Breast epithelium (tissue), 4 donors: ENCODE measurements around the gene SNX1. TPM values are rescaled to one million over a fixed set of nuclear protein-coding genes. Genes with fewer than 3 reads are reported as not detected.

Source experiments
- DNase-seq, 2 donors: peaks; one replicate each; pipeline ENCODE4 v3.0.0-alpha.2; 2019; ENCODE audit warnings: low spot score in 2 of 2
- H3K27ac ChIP-seq, 2 donors: fragments of 200-600 bp; sonication (generic) in 1 of 2; one replicate each; pipeline ENCODE4 v1.5.1; 2016 to 2019; ENCODE audit warnings: mild to moderate bottlenecking in 1 of 2
- H3K27me3 ChIP-seq, 2 donors: fragments of 200-600 bp; sonication (generic) in 1 of 2; one replicate each; pipeline versions ENCODE4 v1.5.1 to v1.6.0; 2017 to 2019; ENCODE audit warnings: control low read depth in 1 of 2, mild to moderate bottlenecking in 1 of 2
- H3K36me3 ChIP-seq: fragments of 200-600 bp; one replicate; pipeline ENCODE4 v1.5.1; 2019
- H3K4me1 ChIP-seq, 2 donors: fragments of 200-600 bp; sonication (generic); one replicate each; pipeline ENCODE4 v1.5.1; 2016 to 2019; ENCODE audit warnings: control low read depth in 1 of 2
- H3K4me3 ChIP-seq, 3 donors: fragments of 200-600 bp; sonication (generic); 1 replicate in 2 of 3; 2 replicates in 1 of 3; pipeline ENCODE4 v1.5.1; 2016 to 2019; ENCODE audit warnings: mild to moderate bottlenecking in 3 of 3, moderate library complexity in 2 of 3
- H3K9me3 ChIP-seq, 2 donors: fragments of 200-600 bp; sonication (generic) in 1 of 2; one replicate each; pipeline ENCODE4 v1.5.1; 2016 to 2019; ENCODE audit warnings: control low read depth in 1 of 2
- POLR2A ChIP-seq: fragments of 450-650 bp; IDR thresholded peaks from one replicate; pipeline ENCODE4 v1.6.1; 2016; ENCODE audit warnings: antibody characterized with exemption, mild to moderate bottlenecking, moderate library complexity
- POLR2AphosphoS5 ChIP-seq, 3 donors: sonication (generic); formaldehyde crosslinking; IDR thresholded peaks; one replicate each; pipeline ENCODE4 v1.6.1; 2017; ENCODE audit warnings: antibody characterized with exemption in 3 of 3
- intact Hi-C: fragments of 100-400 bp; cut with DNase I; formaldehyde crosslinking; loops from one replicate; pipeline ENCODE4 v1.15.1; 2023; ENCODE audit warnings: low total_unique reads
- total RNA-seq, 3 donors: library from RNA; depleted of rRNA; stranded (reverse); fragments of >200 nt; gene quantifications; one replicate each; pipeline ENCODE4 v1.1.0, GENCODE V29; 2016
- TF ChIP-seq, protein P1 (sequence below), 3 donors: fragments of 450-650 bp; IDR thresholded peaks; one replicate each; pipeline ENCODE4 v1.5.1; 2016 to 2017; ENCODE audit warnings: antibody characterized with exemption in 3 of 3, mild to moderate bottlenecking in 3 of 3, moderate library complexity in 3 of 3

The SNX1 gene
- total RNA-seq, 3 donors from 2014 or later, result 107 to 144 (median 125) TPM

DNA sequence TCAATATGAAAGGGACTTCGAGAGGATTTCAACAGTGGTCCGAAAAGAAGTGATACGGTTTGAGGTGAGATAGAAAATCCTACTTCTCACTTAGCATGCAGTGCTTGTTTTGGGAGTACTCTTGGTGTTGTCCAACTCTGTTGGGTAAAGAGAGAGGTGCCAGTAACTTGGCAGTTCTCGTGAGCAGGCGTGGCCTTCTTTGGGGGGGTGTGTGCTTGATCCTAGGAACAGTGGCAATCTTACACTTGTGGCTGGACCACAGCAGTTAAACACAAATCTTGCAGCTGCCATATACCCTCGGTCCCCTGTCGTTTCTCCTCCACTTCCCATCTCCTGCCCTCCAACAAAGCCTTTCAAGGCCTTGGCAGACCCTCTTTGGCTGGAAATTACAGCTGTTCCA lies 40.6 kb downstream of the SNX1 start:
- no peak overlapping the region for H3K27ac ChIP-seq
- TF ChIP-seq, protein P1, sequence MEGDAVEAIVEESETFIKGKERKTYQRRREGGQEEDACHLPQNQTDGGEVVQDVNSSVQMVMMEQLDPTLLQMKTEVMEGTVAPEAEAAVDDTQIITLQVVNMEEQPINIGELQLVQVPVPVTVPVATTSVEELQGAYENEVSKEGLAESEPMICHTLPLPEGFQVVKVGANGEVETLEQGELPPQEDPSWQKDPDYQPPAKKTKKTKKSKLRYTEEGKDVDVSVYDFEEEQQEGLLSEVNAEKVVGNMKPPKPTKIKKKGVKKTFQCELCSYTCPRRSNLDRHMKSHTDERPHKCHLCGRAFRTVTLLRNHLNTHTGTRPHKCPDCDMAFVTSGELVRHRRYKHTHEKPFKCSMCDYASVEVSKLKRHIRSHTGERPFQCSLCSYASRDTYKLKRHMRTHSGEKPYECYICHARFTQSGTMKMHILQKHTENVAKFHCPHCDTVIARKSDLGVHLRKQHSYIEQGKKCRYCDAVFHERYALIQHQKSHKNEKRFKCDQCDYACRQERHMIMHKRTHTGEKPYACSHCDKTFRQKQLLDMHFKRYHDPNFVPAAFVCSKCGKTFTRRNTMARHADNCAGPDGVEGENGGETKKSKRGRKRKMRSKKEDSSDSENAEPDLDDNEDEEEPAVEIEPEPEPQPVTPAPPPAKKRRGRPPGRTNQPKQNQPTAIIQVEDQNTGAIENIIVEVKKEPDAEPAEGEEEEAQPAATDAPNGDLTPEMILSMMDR (IDR thresholded peaks at IDR 0.05), result no peak
- TF ChIP-seq POLR2AphosphoS5 (IDR thresholded peaks at IDR 0.05), result no peak
- no peak for TF ChIP-seq POLR2A
- no peaks in the 10 kb centered on the region for H3K9me3 ChIP-seq
- H3K4me3 ChIP-seq, result no peak overlapping the region
- H3K4me1 ChIP-seq, result no peaks in the 10 kb centered on the region
- intact Hi-C loops, result no loop called here
- H3K36me3 ChIP-seq, result peaks cover 4% of the 10 kb centered on the region
- H3K27me3 ChIP-seq, result no peaks in the 10 kb centered on the region
- DNase-seq, result no peak

DNA sequence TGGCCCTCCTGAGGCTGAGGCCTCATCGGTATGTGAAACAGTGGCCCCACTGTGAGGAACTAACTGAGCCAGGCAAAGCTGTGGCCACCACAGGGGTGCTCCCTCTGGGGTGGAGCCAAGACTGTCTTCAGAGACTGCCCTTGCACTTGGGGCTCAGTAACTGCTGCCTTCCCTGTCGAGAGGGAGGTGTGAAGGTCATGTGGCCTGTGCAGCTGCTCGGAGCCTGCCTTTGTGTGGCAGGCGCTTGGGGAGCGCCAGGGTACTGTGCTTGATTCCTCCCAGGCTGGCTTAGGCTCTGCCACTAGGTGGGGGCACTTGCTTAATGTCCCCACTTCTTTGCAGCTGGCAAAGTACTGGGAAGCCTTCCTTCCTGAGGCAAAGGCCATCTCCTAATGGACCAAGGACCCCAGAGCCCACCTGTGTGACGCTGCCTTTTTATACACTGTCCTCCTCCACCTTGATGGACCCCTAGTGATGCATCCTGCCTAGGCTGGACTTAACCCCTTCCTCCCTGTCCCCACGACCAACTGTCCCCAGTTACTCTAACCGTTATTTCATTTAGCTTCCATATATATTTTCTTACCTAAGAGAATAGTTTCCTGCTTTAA lies 41.5 kb downstream of the SNX1 start:
- no peak for TF ChIP-seq POLR2A
- no peak for TF ChIP-seq POLR2AphosphoS5 (IDR thresholded peaks at IDR 0.05)
- TF ChIP-seq, protein P1 (IDR thresholded peaks at IDR 0.05), result no peak
- H3K4me1 ChIP-seq, result no peaks in the 10 kb centered on the region
- DNase-seq, result no peak
- H3K4me3 ChIP-seq, result no peak overlapping the region
- no peak overlapping the region for H3K27ac ChIP-seq
- no peaks in the 10 kb centered on the region for H3K9me3 ChIP-seq
- H3K36me3 ChIP-seq, result peaks cover 4% of the 10 kb centered on the region
- intact Hi-C loops, result no loop called here
- H3K27me3 ChIP-seq, result no peaks in the 10 kb centered on the region

DNA sequence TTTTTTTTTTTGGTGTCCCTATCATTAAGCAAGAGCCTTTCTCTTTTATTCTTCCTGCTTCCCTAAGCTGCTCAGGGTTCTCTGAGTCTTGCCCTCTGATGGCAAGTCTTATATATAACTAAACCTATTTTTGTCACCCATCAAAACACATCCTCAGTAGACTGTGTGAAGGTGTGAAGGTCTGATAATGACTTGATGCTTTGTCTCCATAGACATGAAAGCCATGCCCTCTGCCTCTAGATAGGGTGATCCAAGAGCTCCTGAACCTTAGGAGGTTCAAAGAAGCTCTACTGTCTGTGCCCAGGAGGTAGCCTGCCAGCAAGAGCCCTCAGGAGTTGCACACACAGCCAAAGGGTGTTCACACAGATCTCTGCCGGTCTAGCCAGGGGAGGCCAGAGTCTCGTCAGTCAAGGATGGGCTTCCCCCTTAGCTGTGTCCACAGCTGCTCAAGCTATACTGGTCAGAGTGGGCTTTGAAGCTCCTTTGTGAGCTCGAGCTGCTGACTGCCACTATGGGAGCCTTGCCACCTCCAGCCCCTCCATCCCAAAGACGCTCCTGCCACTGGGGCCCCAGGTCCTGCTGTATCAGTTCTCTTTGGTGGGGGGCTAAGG lies 42.7 kb downstream of the SNX1 start:
- Histone ChIP-seq H3K4me1 (no peaks in the 10 kb centered on the region), H3K9me3 (no peaks in the 10 kb centered on the region), H3K27me3 (no peaks in the 10 kb centered on the region), H3K36me3 (peaks cover 4% of the 10 kb centered on the region), H3K27ac (no peak overlapping the region), H3K4me3 (no peak overlapping the region)
- intact Hi-C loops, result no loop called here
- TF ChIP-seq POLR2A (no peak), POLR2AphosphoS5 (IDR thresholded peaks at IDR 0.05) (no peak)
- TF ChIP-seq, protein P1 (IDR thresholded peaks at IDR 0.05), result no peak
- DNase-seq, result no peak

DNA sequence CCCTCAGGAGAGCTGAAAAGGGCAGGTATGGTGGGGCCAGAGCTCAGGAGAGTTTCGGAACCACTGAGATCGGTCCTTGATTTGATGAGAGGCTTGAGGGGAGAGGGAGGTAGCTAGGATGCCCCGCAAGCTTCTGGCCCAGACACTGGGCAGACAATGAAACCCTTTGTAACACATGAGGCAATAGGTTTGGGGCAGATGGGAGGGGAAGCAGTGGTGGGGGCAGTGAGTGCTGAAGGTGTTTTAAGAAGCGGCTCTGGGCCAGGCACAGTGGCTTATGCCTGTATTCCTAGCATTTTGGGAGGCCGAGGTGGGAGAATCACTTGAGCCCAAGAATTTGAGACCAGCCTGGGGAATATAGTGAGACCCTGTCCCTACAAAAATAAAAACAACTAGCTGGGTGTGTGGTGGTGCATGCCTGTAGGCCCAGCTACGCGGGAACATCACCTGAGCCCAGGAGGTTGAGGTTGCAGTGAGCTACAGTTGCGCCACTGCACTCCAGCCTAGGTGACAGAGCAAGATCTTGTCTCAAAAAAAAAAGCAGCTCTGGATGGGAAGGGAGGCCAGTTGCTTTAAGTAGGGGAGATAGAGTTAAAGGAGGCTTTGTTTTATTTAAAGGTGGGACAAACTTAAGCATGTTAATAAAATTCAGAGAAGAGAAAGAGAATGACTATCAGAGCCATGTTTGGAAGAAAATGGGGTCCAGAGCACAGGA lies 46.2 kb downstream of the SNX1 start:
- H3K4me1 ChIP-seq, result no peaks in the 10 kb centered on the region
- no peaks in the 10 kb centered on the region for H3K27me3 ChIP-seq
- H3K36me3 ChIP-seq, result no peaks in the 10 kb centered on the region
- peak overlapping the region in 1 of 2 donors; percentile 37 for H3K27ac ChIP-seq
- DNase-seq, result no peak
- TF ChIP-seq POLR2AphosphoS5 (IDR thresholded peaks at IDR 0.05) (no peak), POLR2A (no peak)
- TF ChIP-seq, protein P1 (IDR thresholded peaks at IDR 0.05), result no peak
- intact Hi-C loops, result no loop called here
- no peak overlapping the region for H3K4me3 ChIP-seq
- no peaks in the 10 kb centered on the region for H3K9me3 ChIP-seq

DNA sequence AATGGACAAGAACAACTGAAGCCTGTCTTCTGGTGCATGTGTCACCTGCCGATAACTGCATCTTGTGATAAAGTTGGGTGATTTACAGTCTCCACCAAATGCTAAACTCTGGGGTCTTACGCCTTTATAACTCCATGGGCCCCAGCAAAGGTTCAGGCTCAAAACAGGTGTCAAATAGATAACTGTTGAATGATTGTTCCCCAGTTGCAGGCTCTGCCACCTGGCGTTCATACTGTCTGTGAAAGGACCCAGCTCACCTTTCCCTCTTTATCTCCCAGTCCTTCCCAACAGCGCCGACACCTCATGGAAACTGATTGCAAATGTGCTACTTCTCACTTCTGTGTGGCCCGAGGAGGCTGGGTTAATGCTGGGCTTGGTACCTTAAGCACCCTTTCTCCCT lies 47.5 kb downstream of the SNX1 start:
- Histone ChIP-seq H3K27me3 (no peaks in the 10 kb centered on the region), H3K9me3 (no peaks in the 10 kb centered on the region), H3K4me3 (no peak overlapping the region), H3K4me1 (no peaks in the 10 kb centered on the region), H3K36me3 (no peaks in the 10 kb centered on the region), H3K27ac (no peak overlapping the region)
- DNase-seq, result no peak
- TF ChIP-seq POLR2A (no peak), POLR2AphosphoS5 (IDR thresholded peaks at IDR 0.05) (no peak)
- TF ChIP-seq, protein P1 (IDR thresholded peaks at IDR 0.05), result no peak
- intact Hi-C loops, result no loop called here
